Small intestine (tissue), 7 donors: ENCODE measurements around the gene CHCHD3. TPM values are rescaled to one million over a fixed set of nuclear protein-coding genes. Genes with fewer than 3 reads are reported as not detected.

ENCODE experiments used
- DNase-seq, 2 donors: peaks; one replicate each; pipeline versions ENCODE4 v3.0.0 to v3.0.0-alpha.2; 2013
- FAIRE-seq: peaks from 2 replicates; lab custom pipeline; 2012; peaks lifted over from hg19 to GRCh38; lab: Jason Lieb, UNC
- H3K27ac ChIP-seq, 3 donors: one replicate each; pipeline ENCODE4 v1.5.1; 2013; ENCODE audit warnings: low read length in 2 of 3, mild to moderate bottlenecking in 2 of 3, control low read depth in 1 of 3, inconsistent platforms in 1 of 3, low read depth in 1 of 3, moderate library complexity in 1 of 3
- H3K27me3 ChIP-seq, 3 donors: one replicate each; pipeline ENCODE4 v1.6.1; 2013; ENCODE audit warnings: low read length in 3 of 3, inconsistent platforms in 1 of 3; ENCODE audit not compliant: control insufficient read depth in 3 of 3, insufficient read depth in 3 of 3
- H3K36me3 ChIP-seq, 3 donors: one replicate each; pipeline ENCODE4 v1.6.1; 2013; ENCODE audit warnings: low read length in 3 of 3, inconsistent platforms in 1 of 3, low read depth in 1 of 3, mild to moderate bottlenecking in 1 of 3, moderate library complexity in 1 of 3; ENCODE audit not compliant: control insufficient read depth in 3 of 3, insufficient read depth in 2 of 3
- H3K4me1 ChIP-seq, 3 donors: one replicate each; pipeline ENCODE4 v1.6.1; 2013; ENCODE audit warnings: low read length in 2 of 3, inconsistent platforms in 1 of 3, low read depth in 1 of 3, mild to moderate bottlenecking in 1 of 3, moderate library complexity in 1 of 3; ENCODE audit not compliant: control insufficient read depth in 3 of 3, insufficient read depth in 2 of 3
- H3K4me3 ChIP-seq, 3 donors: one replicate each; pipeline ENCODE4 v1.5.1; 2013; ENCODE audit warnings: low read length in 3 of 3, control low read depth in 1 of 3, inconsistent platforms in 1 of 3, low read depth in 1 of 3, mild to moderate bottlenecking in 1 of 3, moderate library complexity in 1 of 3
- H3K9me3 ChIP-seq, 2 donors: one replicate each; pipeline ENCODE4 v1.6.1; 2013; ENCODE audit warnings: low read depth in 1 of 2, low read length in 1 of 2; ENCODE audit not compliant: control insufficient read depth in 2 of 2, insufficient read depth in 1 of 2
- WGBS, 3 donors: extraction: QIAGEN DNeasy Blood & Tissue Kit; methylation state at CpG; one replicate each; pipeline ENCODE4 v1.1.7; 2013; 5-methylcytosine and 5-hydroxymethylcytosine counted together
- polyA plus RNA-seq, 4 donors: library from polyadenylated mRNA; stranded (reverse) in 3 of 4; unstranded in 1 of 4; fragments of 200-250 nt in 3 of 4; fragments of 120-200 nt in 1 of 4; gene quantifications; one replicate each; pipeline versions ENCODE4 v1.2.1 to v1.2.3, GENCODE V29; 2013
- donor health status: healthy with polysubstance abuse.
- donor health status: control.
- donor health status: control.
- donor health status: Bipolar disorder and iron deficiency.
- donor health status: healthy.

Gene CHCHD3
- polyA plus RNA-seq, 4 donors = 53.5 to 98.6 (median 78.9) TPM

- H3K4me1 ChIP-seq = peaks cover 0 to 14% (median 2%) of the 10 kb centered on the region in 3 donors
- no peak overlapping the region for H3K4me3 ChIP-seq
- H3K27me3 ChIP-seq = no peaks in the 10 kb centered on the region
- FAIRE-seq (no peak), DNase-seq (no peak)
- peak overlapping the region in 1 of 3 donors; percentile 5 for H3K27ac ChIP-seq
- H3K36me3 ChIP-seq = peaks cover 0 to under 1% (median 0%) of the 10 kb centered on the region in 3 donors
- no peaks in the 10 kb centered on the region for H3K9me3 ChIP-seq
- 77 to 84% (median 77%) methylated on average over 6 of the region's 6 CpGs for WGBS, 3 donors
Measured at GRCh38 chr7:132815696-132816311, 266.1 kb downstream of the CHCHD3 start.

GRCh38 chr7:132815130-132815529, 266.8 kb downstream of the CHCHD3 start:
- Histone ChIP-seq H3K27me3 (no peaks in the 10 kb centered on the region), H3K4me3 (no peak overlapping the region), H3K9me3 (no peaks in the 10 kb centered on the region), H3K36me3 (peaks cover 0 to 2% (median 0%) of the 10 kb centered on the region in 3 donors), H3K4me1 (peaks cover 0 to 14% (median 2%) of the 10 kb centered on the region in 3 donors), H3K27ac (peak overlapping the region in 1 of 3 donors; percentile 5)
- no peak for FAIRE-seq
- peak; percentile 35 to 69 for DNase-seq

DNA sequence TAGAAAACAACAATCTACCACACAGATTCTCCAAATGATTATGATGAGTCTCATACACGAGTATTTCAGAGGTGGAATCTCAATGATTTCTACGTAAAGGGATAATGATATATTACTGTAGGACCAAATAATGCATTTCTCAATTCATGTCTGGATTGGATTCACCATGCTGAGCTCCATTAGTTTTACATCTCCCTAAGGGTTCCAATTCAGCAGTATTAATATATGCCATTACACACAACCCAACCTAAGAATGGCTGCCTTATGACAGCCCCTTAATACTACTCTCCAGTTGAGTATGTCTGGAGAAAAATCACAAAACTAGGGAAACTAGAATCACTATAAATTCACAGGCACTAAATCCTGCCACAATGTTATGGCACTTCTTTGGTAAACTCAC, 271.3 kb downstream of the CHCHD3 start:
- FAIRE-seq = no peak
- no peaks in the 10 kb centered on the region for H3K27me3 ChIP-seq
- peaks cover 0 to 3% (median 0%) of the 10 kb centered on the region in 3 donors for H3K4me1 ChIP-seq
- H3K9me3 ChIP-seq = no peaks in the 10 kb centered on the region
- DNase-seq = no peak
- no peak overlapping the region for H3K27ac ChIP-seq
- H3K4me3 ChIP-seq = no peak overlapping the region
- H3K36me3 ChIP-seq = peaks cover 0 to 2% (median 0%) of the 10 kb centered on the region in 3 donors
- WGBS, 3 donors = 95 to 100% (median 98%) methylated on average over 2 of the region's 2 CpGs

- Histone ChIP-seq H3K4me1 (no peaks in the 10 kb centered on the region), H3K27ac (no peak overlapping the region), H3K9me3 (no peaks in the 10 kb centered on the region), H3K36me3 (peaks cover 0 to 2% (median 0%) of the 10 kb centered on the region in 3 donors), H3K27me3 (no peaks in the 10 kb centered on the region), H3K4me3 (no peak overlapping the region)
- no peak for FAIRE-seq
- 95 to 98% (median 98%) methylated on average over 4 of the region's 4 CpGs for WGBS, 3 donors
- DNase-seq = no peak
Measured at GRCh38 chr7:132806834-132807233, 275.1 kb downstream of the CHCHD3 start.

DNA sequence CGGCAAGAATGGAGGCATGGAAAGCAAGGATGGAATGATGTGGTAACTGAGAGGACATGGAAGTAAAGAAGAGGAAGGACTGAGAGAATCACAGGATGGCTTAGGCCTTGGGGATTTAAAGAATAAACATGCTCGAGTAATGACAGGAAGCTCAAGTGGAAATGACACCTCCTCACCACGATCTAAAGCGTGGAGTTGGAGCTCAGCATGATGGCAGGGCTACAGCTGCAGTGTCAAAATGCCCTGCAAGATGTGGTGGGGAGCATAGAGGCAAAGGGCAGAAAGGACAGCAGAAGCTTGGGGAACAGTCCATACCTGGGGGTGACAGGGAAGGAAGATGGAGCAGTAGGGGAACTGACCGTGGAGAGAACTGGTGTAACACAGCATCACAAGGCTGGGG, 276.1 kb downstream of the CHCHD3 start:
- Histone ChIP-seq H3K27me3 (no peaks in the 10 kb centered on the region), H3K27ac (no peak overlapping the region), H3K4me1 (no peaks in the 10 kb centered on the region), H3K4me3 (no peak overlapping the region), H3K9me3 (no peaks in the 10 kb centered on the region), H3K36me3 (peaks cover 0 to 1% (median 0%) of the 10 kb centered on the region in 3 donors)
- no peak for FAIRE-seq
- WGBS, 3 donors = 72 to 92% (median 83%) methylated on average over 5 of the region's 5 CpGs
- DNase-seq = no peak

DNA sequence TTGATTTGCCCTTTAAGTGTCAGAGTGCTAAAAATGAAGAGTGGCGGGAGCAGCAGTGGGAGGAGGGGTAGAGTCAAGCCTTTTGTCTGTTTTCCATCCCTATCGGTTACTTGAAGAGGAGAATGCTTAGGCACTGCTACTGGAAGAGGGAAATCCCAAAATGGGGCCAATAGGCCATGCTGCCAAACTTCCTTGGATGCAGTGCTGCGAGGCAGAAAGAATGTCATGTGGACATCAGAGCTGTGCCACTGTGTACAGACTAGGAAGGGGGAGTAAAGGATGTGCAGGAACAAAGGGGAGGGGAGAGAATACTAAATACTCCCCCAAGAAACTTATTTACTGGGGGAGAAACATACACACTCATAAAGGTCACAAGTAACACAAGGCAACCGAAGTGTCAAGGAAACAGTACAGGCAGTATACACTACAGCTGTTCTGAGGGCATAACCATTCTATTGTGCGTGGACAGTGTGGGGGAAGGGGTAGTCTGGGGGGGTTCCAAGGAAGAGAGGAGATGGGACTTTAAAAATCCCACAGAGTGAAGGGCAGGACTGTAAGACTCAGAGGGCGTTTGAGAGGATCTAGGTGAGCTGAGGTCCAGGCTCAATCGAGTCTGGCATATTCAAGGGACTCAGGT, 276.9 kb downstream of the CHCHD3 start:
- FAIRE-seq (no peak), DNase-seq (no peak)
- Histone ChIP-seq H3K9me3 (no peaks in the 10 kb centered on the region), H3K27me3 (no peaks in the 10 kb centered on the region), H3K27ac (no peak overlapping the region), H3K36me3 (no peaks in the 10 kb centered on the region), H3K4me1 (no peaks in the 10 kb centered on the region), H3K4me3 (no peak overlapping the region)
- WGBS, 3 donors = 89 to 94% (median 93%) methylated on average over 7 of the region's 7 CpGs

DNA sequence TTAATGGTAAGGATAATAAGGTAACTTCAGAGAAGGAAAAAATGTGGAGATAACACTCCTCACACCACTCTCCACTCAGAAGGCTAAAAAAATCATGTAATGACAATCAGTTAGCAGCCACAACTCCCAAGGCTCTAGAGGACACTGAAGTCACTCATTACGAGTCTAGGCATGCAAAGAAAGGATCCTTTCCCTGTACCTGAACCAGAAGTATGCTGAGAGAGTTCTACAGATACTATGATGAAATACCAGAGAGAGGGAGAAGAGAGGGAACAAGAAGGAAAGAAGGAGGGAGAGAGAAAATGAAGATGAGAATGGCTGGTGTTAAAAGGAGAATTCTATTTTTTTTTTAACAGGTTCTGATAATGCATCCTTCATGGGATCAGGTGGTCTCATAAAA, 281.4 kb downstream of the CHCHD3 start:
- FAIRE-seq = no peak
- WGBS, 3 donors = 84 to 90% (median 90%) methylated on average over 1 of the region's 1 CpG
- H3K36me3 ChIP-seq = peaks cover 0 to 3% (median 0%) of the 10 kb centered on the region in 3 donors
- no peak for DNase-seq
- H3K27ac ChIP-seq = no peak overlapping the region
- H3K4me1 ChIP-seq = peaks cover 0 to 5% (median 2%) of the 10 kb centered on the region in 3 donors
- H3K4me3 ChIP-seq = no peak overlapping the region
- H3K9me3 ChIP-seq = no peaks in the 10 kb centered on the region
- no peaks in the 10 kb centered on the region for H3K27me3 ChIP-seq

DNA sequence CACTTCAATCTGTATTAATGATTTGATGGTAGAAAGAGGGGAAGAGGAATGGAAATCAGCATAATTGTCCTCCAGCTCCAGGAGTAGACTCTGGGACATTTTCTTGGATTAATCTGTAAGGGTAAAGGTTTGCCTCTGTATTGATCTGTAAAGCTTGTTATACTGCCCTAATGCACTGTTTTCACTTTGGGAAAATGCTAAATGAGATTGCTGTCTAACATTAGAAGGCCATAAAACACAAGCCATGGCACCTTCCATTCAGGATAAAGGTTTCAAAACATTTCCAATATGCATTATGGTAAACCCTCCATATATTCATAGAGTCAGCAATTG, 282.8 kb downstream of the CHCHD3 start:
- FAIRE-seq (no peak), DNase-seq (no peak)
- H3K36me3 ChIP-seq = peaks cover 0 to 6% (median 0%) of the 10 kb centered on the region in 3 donors
- H3K27ac ChIP-seq = peak overlapping the region in 2 of 3 donors; percentile 30 to 41
- no peaks in the 10 kb centered on the region for H3K9me3 ChIP-seq
- H3K4me1 ChIP-seq = peaks cover 0 to 5% (median 2%) of the 10 kb centered on the region in 3 donors
- H3K4me3 ChIP-seq = no peak overlapping the region
- H3K27me3 ChIP-seq = no peaks in the 10 kb centered on the region
